ENCODE results near the gene EPB41L2.
"Not testable (repeated sequence)": the region's sequence is repeated elsewhere in the genome, so short reads cannot be mapped to it uniquely, and the experiment has no call there.

The EPB41L2 gene

GRCh38 chr6:131033631-131034030 lies 29.4 kb downstream of the EPB41L2 start:
- no peak for DNase-seq

DNA sequence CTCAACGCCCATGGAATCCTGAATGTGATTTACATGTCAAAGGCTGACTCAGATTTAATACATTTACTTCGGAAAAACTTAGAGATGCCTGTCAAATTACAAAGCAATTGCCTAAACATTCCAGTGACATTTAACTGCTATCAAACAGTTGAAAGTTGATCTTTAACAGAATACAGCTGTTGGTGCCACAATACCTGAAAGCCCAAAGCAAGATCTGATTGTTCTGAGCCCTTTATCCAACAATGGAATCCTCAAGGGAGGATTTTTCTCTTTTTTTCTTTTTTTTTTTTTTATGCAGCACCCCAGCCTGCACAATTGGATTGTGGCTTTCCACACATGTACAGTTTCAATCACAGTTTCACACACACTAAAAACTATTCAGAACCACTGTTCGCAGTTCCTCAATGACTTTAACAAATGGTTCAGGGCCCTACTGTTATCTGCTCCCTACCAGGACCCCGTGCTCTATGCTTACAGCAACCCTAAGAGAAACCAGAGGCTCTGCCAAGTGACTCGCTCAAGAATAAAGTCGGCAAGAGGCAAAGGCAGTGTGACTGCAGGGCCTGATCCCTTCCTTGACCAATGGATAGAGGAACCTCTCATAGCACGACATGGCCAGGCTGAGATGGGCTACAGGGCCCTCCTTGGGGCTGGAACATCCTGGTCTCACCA lies 33.3 kb downstream of the EPB41L2 start:
- DNase-seq, result peak; percentile 73

- DNase-seq, result no peak
Observed at GRCh38 chr6:131027326-131027725, 35.7 kb downstream of the EPB41L2 start.

- no peak for DNase-seq
Observed at GRCh38 chr6:131026243-131026642, 36.8 kb downstream of the EPB41L2 start.

DNA sequence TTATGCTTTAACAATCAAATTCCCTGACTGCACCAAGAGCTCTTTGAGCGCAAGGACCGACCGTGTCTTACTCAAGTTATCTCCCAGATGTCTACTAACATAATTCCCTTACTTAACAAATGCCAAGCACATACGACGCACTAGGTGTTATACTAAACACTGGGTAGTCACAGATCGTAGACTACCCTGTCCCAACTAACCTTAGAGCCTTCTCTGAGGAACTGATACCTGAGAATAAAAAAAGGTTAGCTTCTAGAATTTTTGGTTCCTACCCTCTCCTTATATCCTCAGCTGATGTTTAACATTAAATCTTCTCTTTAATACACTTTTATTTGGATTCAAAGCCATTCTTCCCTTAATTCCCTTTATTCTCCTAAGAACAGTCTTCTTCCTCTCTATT lies 38.5 kb downstream of the EPB41L2 start:
- DNase-seq, result no peak

- peak; percentile 66 for DNase-seq
Observed at GRCh38 chr6:131023834-131024504, 39.1 kb downstream of the EPB41L2 start.

DNA sequence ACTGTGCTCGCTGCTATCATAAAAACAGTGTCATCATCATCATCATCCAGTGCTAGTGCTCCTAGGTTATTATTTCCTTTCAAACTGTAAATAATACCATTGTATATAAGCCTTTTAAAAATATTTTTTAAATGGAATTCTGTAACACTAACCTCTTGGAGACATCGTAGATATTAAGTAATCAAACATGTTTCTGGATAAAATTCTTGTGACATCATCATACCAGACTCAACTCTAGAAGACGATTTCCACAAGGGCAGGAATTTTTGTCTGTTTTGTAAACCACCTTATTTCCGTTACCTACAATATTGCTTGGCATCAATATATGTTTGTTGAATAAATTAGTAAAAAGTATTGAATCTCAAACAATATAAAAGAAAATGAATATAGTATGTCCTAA lies 40.4 kb downstream of the EPB41L2 start:
- no peak for DNase-seq

DNA sequence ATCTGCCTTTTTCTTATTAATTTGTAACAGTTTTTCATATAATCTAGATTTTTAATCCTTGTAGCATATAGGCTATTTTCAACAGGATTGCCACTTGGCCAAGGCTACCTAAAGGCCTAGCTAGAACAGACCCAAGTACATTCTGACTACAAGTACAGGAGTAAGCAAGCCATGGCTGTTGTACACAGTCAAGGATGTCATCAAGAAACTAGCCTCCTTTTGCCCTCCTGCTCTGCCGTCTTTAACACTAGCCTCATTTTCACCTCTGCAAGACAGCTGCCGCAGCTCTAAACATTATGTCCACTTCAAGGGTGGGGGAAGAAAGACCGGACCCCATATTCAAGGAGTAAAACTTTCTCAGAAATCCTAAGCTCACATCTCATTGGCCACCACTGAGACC lies 45.1 kb downstream of the EPB41L2 start:
- DNase-seq, result no peak

DNA sequence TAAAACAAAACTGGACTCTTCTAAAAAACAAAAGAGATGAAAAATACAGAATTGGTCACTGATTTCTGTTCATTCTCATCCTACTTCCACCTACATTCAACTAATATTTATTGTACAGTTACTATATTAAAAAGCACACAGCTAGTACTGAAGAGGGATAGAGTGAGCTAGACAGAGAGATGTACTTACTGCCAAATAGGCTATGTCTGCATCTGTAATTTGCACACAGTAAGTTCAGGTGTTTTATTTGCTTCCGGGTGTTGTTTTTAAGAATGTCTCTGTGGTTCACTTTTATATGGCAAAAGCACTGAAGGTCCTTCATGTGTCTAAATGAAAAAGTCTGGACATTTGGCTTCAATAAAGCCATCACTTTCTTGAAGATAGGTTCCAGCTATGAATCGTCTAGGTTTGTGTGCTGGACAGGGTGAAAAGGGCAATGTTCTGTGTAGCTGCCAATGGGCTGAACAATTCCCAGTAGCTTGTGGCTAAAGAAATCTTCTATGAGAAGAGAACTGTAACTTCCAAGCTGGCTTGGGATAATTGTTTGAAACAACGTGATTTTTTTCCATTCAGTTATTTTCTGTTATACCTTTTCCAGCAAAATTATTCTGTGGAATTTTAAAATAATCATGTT lies 47.3 kb downstream of the EPB41L2 start:
- DNase-seq, result peak; percentile 74

GRCh38 chr6:131015025-131015591 lies 47.9 kb downstream of the EPB41L2 start:
- DNase-seq, result no peak

DNA sequence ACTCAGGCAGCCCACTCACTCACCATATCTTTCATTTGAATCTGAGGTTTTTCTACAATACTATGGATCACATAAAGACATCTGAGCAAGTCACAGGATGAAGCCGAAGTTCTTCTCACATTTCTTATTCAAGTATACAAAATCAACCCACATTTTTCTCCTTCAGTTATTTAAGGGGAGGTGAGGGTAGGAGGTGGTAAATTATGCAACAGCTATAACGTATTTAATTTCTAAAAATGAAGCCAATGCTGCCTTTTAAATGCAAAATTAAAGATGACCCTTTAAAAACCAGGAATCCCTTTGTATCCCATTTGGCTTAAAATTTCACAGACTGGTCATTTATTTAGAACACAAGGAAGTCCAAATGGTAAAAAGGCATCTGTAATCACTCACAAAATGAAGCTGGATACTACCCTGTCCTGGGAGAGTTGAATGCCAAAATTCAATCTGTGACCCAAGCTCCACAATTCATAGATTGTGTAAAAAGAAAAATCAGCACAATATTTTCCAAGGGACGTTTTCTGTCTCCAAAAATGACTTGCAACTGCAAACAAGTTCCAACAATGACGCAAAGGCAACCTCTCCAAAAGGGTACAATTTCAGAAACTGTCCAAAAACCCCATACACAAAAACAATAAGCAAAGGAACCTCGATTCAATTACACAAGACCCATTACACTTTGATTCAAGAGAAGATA lies 48.8 kb downstream of the EPB41L2 start:
- DNase-seq, result no peak

- peak; percentile 93 for DNase-seq
Observed at GRCh38 chr6:131013495-131013894, 49.5 kb downstream of the EPB41L2 start.

DNA sequence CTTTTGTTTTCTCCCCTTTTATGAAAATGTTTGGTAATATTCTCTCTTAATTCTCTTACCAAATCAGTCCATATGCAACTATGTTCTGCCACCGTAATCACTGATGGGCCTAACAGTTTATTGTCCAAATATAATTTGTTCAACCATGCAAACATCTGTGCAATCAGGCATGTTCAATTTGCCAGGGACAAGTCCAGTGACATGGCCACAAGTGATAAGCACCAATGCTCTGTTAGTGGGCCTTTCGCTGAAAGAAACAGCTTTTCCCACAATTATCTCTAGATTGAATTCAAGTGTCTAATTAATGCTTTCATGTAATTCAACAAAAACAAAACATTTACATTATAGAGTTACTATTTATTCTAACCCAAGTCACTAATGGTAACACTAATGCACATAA lies 53.3 kb downstream of the EPB41L2 start:
- DNase-seq, result no peak

DNA sequence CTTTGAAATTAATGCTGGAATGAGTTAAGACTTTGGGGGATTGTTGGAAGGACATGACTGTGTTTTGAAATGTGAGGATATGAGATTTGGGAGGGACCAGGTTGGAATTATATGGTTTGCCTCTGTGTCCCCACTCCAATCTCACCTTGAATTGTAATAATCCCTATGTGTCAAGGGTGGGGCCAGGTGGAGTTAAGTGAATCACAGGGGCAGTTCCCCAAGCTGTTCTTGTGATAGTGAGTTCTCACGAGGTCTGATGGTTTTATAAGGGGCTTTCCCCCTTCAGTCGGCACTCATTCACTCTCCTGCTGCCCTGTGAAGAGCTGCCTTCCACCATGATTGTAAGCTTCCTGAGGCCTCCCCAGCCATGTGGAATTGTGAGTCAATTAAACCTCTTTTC lies 54.1 kb downstream of the EPB41L2 start:
- not testable (repeated sequence) for DNase-seq

GRCh38 chr6:131007964-131008363 lies 55.1 kb downstream of the EPB41L2 start:
- DNase-seq, result not testable (repeated sequence)

GRCh38 chr6:131007286-131007685 lies 55.8 kb downstream of the EPB41L2 start:
- no peak for DNase-seq

- no peak for DNase-seq
Observed at GRCh38 chr6:131005439-131006016, 57.5 kb downstream of the EPB41L2 start.

- DNase-seq, result no peak
Observed at GRCh38 chr6:131004936-131005335, 58.1 kb downstream of the EPB41L2 start.

GRCh38 chr6:131004387-131004755 lies 58.7 kb downstream of the EPB41L2 start:
- DNase-seq, result no peak

DNA sequence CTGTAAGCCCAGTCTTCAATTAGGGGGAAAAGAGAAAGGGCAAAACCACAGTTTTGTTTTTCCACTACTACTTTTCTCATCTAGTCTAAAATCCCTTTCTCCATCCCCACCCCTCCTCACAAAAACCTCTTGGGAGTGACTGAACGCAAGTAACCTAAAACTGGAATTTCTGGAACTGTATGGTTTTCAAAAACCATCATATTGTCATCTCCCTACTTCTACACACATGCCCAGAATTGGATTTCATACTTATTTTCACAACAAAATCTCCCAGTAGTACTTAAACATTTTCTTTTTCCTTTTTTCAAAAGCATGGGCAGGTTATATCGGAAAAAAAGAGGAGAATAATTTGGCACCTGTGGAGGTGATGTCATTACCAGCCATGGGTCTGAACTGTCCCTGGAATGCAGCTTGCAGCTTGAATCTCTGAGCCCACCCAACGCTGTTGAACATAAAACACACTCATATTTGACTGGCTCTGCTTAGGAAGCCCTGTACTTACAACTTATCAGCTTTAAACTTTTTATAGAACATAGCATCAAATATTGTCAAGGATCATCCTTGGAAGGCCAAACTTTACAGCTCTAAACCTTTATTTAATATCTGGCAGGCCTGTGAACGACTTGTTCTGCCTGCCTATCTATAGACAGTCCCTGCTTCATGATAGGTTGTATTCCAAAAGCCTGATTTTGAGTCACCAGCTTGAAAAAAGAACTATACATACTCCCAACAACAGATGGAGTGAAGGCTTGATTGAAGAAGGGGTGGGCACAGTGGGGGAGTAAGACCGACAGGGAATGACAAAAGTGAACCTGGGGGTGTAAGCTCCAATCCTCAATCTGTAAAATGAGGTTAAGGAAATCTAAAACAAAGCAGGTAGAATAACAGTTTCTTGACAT lies 59.3 kb downstream of the EPB41L2 start:
- DNase-seq, result no peak

DNA sequence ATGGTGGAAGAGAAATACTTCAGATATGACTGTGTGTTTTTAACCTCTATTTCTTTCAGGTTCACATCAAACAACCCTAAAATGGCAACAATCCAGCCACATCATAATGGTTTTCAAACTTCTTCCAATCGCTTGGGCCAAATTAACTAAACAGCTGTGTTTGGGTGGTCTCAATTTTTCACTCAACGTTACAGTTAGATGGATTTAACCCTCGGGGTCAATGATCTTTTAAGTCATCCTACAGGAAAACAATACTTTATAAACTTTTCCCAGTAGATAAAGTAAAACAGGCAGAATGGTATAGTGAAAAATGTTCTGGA lies 60.4 kb downstream of the EPB41L2 start:
- no peak for DNase-seq
